Naive B cell (primary cell): ENCODE data around the gene CCDC122. TPM values are rescaled to one million over a fixed set of nuclear protein-coding genes. Genes with fewer than 3 reads are reported as not detected.
A peak's percentile ranks its signal among the peaks of the same experiment; 100 is the strongest.

Experiments
- ATAC-seq, 2 donors: fragments of 150-1000 bp; cut with Tn5 transposase; 2 replicates each; pipeline ENCODE4 v1.10.0; 2021; ENCODE audit warnings: low read depth in 2 of 2, mild to moderate bottlenecking in 2 of 2, moderate library complexity in 2 of 2
- DNase-seq: peaks from one replicate; pipeline ENCODE4 v3.0.0; 2022
- H3K27ac Mint-ChIP-seq, 6 donors: one replicate each; pipeline ENCODE4 v1.8.0; 2020 to 2022; ENCODE audit warnings: mild to moderate bottlenecking in 6 of 6, mixed read lengths in 6 of 6, moderate library complexity in 5 of 6, inconsistent platforms in 2 of 6
- H3K27me3 Mint-ChIP-seq, 3 donors: one replicate each; pipeline ENCODE4 v1.8.0; 2021 to 2022; ENCODE audit warnings: mixed read lengths in 3 of 3, mild to moderate bottlenecking in 1 of 3
- H3K36me3 Mint-ChIP-seq, 2 donors: one replicate each; pipeline ENCODE4 v1.8.0; 2020 to 2022; ENCODE audit warnings: mixed read lengths in 2 of 2, inconsistent platforms in 1 of 2, mild to moderate bottlenecking in 1 of 2
- H3K4me1 Mint-ChIP-seq, 3 donors: one replicate each; pipeline ENCODE4 v1.8.0; 2020 to 2022; ENCODE audit warnings: mixed read lengths in 3 of 3, inconsistent platforms in 1 of 3, mild to moderate bottlenecking in 1 of 3, moderate library complexity in 1 of 3
- H3K4me3 Mint-ChIP-seq, 8 donors: one replicate each; pipeline ENCODE4 v1.8.0; 2020 to 2022; ENCODE audit warnings: mild to moderate bottlenecking in 8 of 8, mixed read lengths in 8 of 8, moderate library complexity in 8 of 8, inconsistent platforms in 2 of 8
- H3K9me3 Mint-ChIP-seq, 7 donors: one replicate each; pipeline ENCODE4 v1.8.0; 2020 to 2022; ENCODE audit warnings: mixed read lengths in 7 of 7, mild to moderate bottlenecking in 5 of 7, inconsistent platforms in 2 of 7, moderate library complexity in 1 of 7
- polyA plus RNA-seq, 6 donors: library from polyadenylated mRNA; unstranded; fragments of 300-500 nt; fragmentation: Illumina TruSeq; gene quantifications; one replicate each; pipeline ENCODE4 v1.2.3, GENCODE V29; 2021; ENCODE audit warnings: low read depth in 6 of 6

The CCDC122 gene
- polyA plus RNA-seq, 6 donors from 2014 or later: 5.1 to 24.4 (median 8.1) TPM

GRCh38 chr13:43808676-43809075, 70.9 kb downstream of the CCDC122 start:
- no peak for ATAC-seq
- no peaks in the 10 kb centered on the region for H3K36me3 Mint-ChIP-seq

DNA sequence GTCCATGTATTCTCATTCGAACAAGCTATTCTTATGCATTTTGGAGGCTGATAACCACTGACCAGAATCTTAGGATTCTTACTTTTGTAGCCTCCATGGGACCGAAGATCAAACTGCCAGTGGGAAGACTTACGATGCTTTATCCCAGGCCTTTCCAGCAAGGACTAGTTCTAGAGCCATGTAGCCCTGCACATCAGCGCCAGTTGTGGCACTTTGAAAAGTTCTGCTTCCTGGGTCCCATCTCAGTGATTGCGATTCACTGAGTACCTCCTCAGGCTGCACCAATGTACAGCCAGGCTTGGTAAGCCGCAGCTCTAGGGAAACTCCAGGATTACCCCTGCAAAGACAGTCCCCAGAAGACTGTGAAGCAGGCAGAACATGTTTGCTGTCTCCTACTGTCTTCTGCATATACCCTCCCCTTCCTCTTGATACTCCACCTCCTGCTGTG, 73.8 kb downstream of the CCDC122 start:
- Mint-ChIP-seq H3K27me3 (peaks cover 0 to 10% (median 3%) of the 10 kb centered on the region in 3 donors), H3K4me3 (no peak overlapping the region), H3K36me3 (no peaks in the 10 kb centered on the region), H3K27ac (no peak overlapping the region), H3K9me3 (no peaks in the 10 kb centered on the region), H3K4me1 (no peaks in the 10 kb centered on the region)
- DNase-seq: no peak
- no peak for ATAC-seq

More at GRCh38 chr13:43808676-43809075, 70.9 kb downstream of the CCDC122 start:
- Mint-ChIP-seq H3K27ac (no peak overlapping the region), H3K4me1 (no peaks in the 10 kb centered on the region), H3K4me3 (no peak overlapping the region), H3K9me3 (no peaks in the 10 kb centered on the region), H3K27me3 (peaks cover 0 to 10% (median 3%) of the 10 kb centered on the region in 3 donors)
- DNase-seq: no peak

DNA sequence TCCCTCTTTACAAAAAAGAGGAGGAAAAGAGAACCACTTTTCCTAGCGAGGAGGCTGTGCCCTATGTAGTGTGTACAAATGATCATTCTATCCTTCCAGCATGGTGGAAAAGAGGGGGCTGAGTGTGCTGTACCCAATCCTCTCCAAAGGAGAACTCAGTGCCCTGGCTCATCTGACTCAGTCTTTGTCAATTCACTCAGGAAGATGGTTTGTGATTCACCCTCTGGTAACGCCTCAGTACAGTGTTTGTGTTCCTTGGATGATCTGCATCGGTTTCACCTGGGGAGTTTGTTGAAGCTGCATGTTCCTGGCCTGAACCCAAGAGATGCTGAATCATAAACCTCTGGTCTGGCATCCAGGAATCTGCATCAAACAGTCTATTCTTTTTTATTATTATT, 74.5 kb downstream of the CCDC122 start:
- H3K27ac Mint-ChIP-seq: peak overlapping the region in 1 of 6 donors; percentile 28
- H3K9me3 Mint-ChIP-seq: no peaks in the 10 kb centered on the region
- H3K4me1 Mint-ChIP-seq: no peaks in the 10 kb centered on the region

GRCh38 chr13:43804461-43805070, 75.0 kb downstream of the CCDC122 start:
- ATAC-seq (peak; percentile 37 to 40), DNase-seq (peak; percentile 27)
- Mint-ChIP-seq H3K9me3 (no peaks in the 10 kb centered on the region), H3K4me1 (no peaks in the 10 kb centered on the region), H3K4me3 (no peak overlapping the region), H3K36me3 (no peaks in the 10 kb centered on the region), H3K27me3 (peaks cover 0 to 14% (median 3%) of the 10 kb centered on the region in 3 donors), H3K27ac (no peak overlapping the region)

More for the DNA sequence above, 74.5 kb downstream of the CCDC122 start:
- no peaks in the 10 kb centered on the region for H3K36me3 Mint-ChIP-seq
- ATAC-seq (no peak), DNase-seq (no peak)
- H3K4me3 Mint-ChIP-seq: no peak overlapping the region
- H3K27me3 Mint-ChIP-seq: peaks cover 0 to 10% (median 3%) of the 10 kb centered on the region in 3 donors

- Mint-ChIP-seq H3K36me3 (no peaks in the 10 kb centered on the region), H3K27ac (no peak overlapping the region), H3K4me1 (no peaks in the 10 kb centered on the region), H3K4me3 (no peak overlapping the region), H3K27me3 (peaks cover 0 to 15% (median 3%) of the 10 kb centered on the region in 3 donors), H3K9me3 (no peaks in the 10 kb centered on the region)
- ATAC-seq (no peak), DNase-seq (no peak)
These were observed 77.0 kb downstream of the CCDC122 start for GRCh38 chr13:43802511-43802910.

GRCh38 chr13:43800828-43801227, 78.7 kb downstream of the CCDC122 start:
- ATAC-seq (no peak), DNase-seq (no peak)
- Mint-ChIP-seq H3K4me1 (no peaks in the 10 kb centered on the region), H3K4me3 (no peak overlapping the region), H3K27me3 (peaks cover 0 to 8% (median 5%) of the 10 kb centered on the region in 3 donors), H3K9me3 (no peaks in the 10 kb centered on the region), H3K27ac (no peak overlapping the region), H3K36me3 (no peaks in the 10 kb centered on the region)

- Mint-ChIP-seq H3K27ac (no peak overlapping the region), H3K4me3 (no peak overlapping the region), H3K9me3 (no peaks in the 10 kb centered on the region)
These were observed 80.3 kb downstream of the CCDC122 start for GRCh38 chr13:43799191-43799590.

GRCh38 chr13:43797869-43798268, 81.7 kb downstream of the CCDC122 start:
- H3K36me3 Mint-ChIP-seq: no peaks in the 10 kb centered on the region
- H3K27me3 Mint-ChIP-seq: peaks cover 5 to 8% (median 6%) of the 10 kb centered on the region in 3 donors
- no peaks in the 10 kb centered on the region for H3K9me3 Mint-ChIP-seq
- ATAC-seq (no peak), DNase-seq (no peak)
- no peaks in the 10 kb centered on the region for H3K4me1 Mint-ChIP-seq
- H3K4me3 Mint-ChIP-seq: no peak overlapping the region
- H3K27ac Mint-ChIP-seq: no peak overlapping the region

More at GRCh38 chr13:43799191-43799590, 80.3 kb downstream of the CCDC122 start:
- no peak for ATAC-seq
- DNase-seq: no peak
- H3K27me3 Mint-ChIP-seq: peaks cover 5 to 8% (median 5%) of the 10 kb centered on the region in 3 donors
- no peaks in the 10 kb centered on the region for H3K36me3 Mint-ChIP-seq
- H3K4me1 Mint-ChIP-seq: no peaks in the 10 kb centered on the region

DNA sequence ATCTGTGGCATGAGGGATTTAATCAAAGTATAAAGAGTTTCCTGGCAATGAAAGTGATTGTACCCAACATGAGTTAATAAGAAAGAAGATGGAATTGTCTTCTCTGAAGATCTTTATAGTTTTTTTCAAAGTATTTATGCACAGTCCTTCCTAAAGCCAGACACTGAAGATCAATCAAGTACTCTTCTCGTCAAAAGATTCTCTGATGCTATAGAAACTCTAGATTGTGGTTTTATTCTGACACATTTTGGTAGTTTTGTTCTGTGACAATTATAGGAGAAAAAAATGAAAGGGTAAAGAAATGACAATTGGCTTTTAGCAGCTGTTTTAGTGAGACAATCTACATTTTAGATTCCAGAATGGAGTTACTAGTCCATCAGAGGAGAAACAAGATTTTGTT, 82.4 kb downstream of the CCDC122 start:
- Mint-ChIP-seq H3K4me1 (no peaks in the 10 kb centered on the region), H3K27me3 (peaks cover 5 to 13% (median 8%) of the 10 kb centered on the region in 3 donors), H3K27ac (no peak overlapping the region), H3K36me3 (no peaks in the 10 kb centered on the region), H3K9me3 (no peaks in the 10 kb centered on the region), H3K4me3 (no peak overlapping the region)
- ATAC-seq (no peak), DNase-seq (no peak)

DNA sequence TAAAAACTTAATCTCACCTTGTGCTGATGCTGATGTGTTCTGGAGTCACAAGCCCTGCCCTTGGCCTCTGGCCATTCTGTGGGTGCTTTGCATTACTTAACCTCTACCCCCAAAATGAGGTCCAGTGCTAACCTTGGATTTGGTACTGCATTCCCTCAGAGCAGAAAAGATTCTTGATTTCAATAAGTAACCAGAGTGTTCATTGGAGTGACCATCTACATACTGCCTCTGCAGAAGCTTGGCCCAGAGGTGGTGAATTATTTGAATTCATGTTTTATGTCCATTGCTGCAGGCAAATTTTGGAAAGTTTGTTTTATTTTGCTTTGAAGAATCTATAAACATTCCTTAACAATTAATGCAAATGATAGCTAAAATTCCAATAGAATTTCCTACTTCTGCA, 85.1 kb downstream of the CCDC122 start:
- no peak overlapping the region for H3K27ac Mint-ChIP-seq
- no peak for DNase-seq
- ATAC-seq: no peak
- H3K4me3 Mint-ChIP-seq: no peak overlapping the region
- no peaks in the 10 kb centered on the region for H3K4me1 Mint-ChIP-seq
- peaks cover 9 to 18% (median 10%) of the 10 kb centered on the region in 3 donors for H3K27me3 Mint-ChIP-seq
- no peaks in the 10 kb centered on the region for H3K9me3 Mint-ChIP-seq
- H3K36me3 Mint-ChIP-seq: no peaks in the 10 kb centered on the region

GRCh38 chr13:43792076-43792881, 87.3 kb downstream of the CCDC122 start:
- H3K4me3 Mint-ChIP-seq: no peak overlapping the region
- no peak overlapping the region for H3K27ac Mint-ChIP-seq
- H3K27me3 Mint-ChIP-seq: peaks cover 23 to 32% (median 30%) of the 10 kb centered on the region in 3 donors
- ATAC-seq (no peak), DNase-seq (no peak)
- H3K36me3 Mint-ChIP-seq: no peaks in the 10 kb centered on the region
- H3K9me3 Mint-ChIP-seq: no peaks in the 10 kb centered on the region
- H3K4me1 Mint-ChIP-seq: peaks cover 0 to 9% (median 6%) of the 10 kb centered on the region in 3 donors

DNA sequence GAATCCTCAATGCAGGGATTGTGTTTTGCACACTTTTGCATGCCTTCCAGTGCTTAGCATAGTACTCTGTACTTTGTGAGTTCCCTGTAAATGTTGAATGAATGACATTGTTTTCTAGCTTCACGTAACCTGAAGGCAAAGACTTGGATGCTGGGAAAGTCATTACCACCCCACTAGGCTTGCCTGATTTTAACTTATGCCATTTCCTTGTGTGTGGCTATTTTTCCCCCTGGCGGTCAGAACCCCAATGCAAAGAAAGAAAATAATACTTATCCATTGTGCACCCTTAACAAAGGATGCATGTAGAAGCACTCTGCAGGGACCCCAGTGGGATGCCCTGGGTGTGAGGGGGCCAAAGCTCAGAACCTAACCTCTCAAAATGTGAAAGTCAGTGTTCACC, 91.5 kb downstream of the CCDC122 start:
- peak overlapping the region in 7 of 8 donors; percentile 6 to 84 (median 80) for H3K4me3 Mint-ChIP-seq
- no peaks in the 10 kb centered on the region for H3K9me3 Mint-ChIP-seq
- no peak overlapping the region for H3K27ac Mint-ChIP-seq
- H3K36me3 Mint-ChIP-seq: no peaks in the 10 kb centered on the region
- H3K4me1 Mint-ChIP-seq: peaks cover 8 to 18% (median 12%) of the 10 kb centered on the region in 3 donors
- DNase-seq (no peak), ATAC-seq (no peak)
- H3K27me3 Mint-ChIP-seq: peaks cover 36 to 45% (median 42%) of the 10 kb centered on the region in 3 donors

GRCh38 chr13:43787518-43787891, 92.0 kb downstream of the CCDC122 start:
- peaks cover 32 to 45% (median 42%) of the 10 kb centered on the region in 3 donors for H3K27me3 Mint-ChIP-seq
- H3K27ac Mint-ChIP-seq: no peak overlapping the region

More at GRCh38 chr13:43787518-43787891, 92.0 kb downstream of the CCDC122 start:
- DNase-seq: no peak
- Mint-ChIP-seq H3K9me3 (no peaks in the 10 kb centered on the region), H3K4me1 (peaks cover 8 to 18% (median 12%) of the 10 kb centered on the region in 3 donors), H3K4me3 (peak overlapping the region; percentile 62 to 84 (median 79)), H3K36me3 (no peaks in the 10 kb centered on the region)
- no peak for ATAC-seq
